Muscle layer of duodenum (tissue), 2 donors: ENCODE results near the gene CXCL17.
A peak's percentile ranks its signal among the peaks of the same experiment; 100 is the strongest.

Source experiments
- H3K27ac ChIP-seq: one replicate; pipeline ENCODE4 v1.7.0; 2013; ENCODE audit warnings: mild to moderate bottlenecking, low read length
- H3K27me3 ChIP-seq: one replicate; pipeline ENCODE4 v1.7.0; 2013; ENCODE audit warnings: low read depth, mild to moderate bottlenecking, control low read depth, low read length
- H3K36me3 ChIP-seq, 2 donors: one replicate each; pipeline ENCODE4 v1.7.0; 2013; ENCODE audit warnings: low read length in 2 of 2, control low read depth in 1 of 2, mild to moderate bottlenecking in 1 of 2; ENCODE audit not compliant: insufficient read depth in 2 of 2, control insufficient read depth in 1 of 2
- H3K4me1 ChIP-seq, 2 donors: one replicate each; pipeline ENCODE4 v1.7.0; 2013; ENCODE audit warnings: low read length in 2 of 2, mild to moderate bottlenecking in 2 of 2, control low read depth in 1 of 2, moderate library complexity in 1 of 2; ENCODE audit not compliant: insufficient read depth in 2 of 2, control insufficient read depth in 1 of 2
- H3K4me3 ChIP-seq, 2 donors: one replicate each; pipeline ENCODE4 v1.7.0; 2013; ENCODE audit warnings: low read length in 2 of 2, low read depth in 1 of 2, mild to moderate bottlenecking in 1 of 2
- H3K9me3 ChIP-seq, 2 donors: one replicate each; pipeline ENCODE4 v1.7.0; 2013; ENCODE audit warnings: low read length in 2 of 2, control low read depth in 1 of 2, mild to moderate bottlenecking in 1 of 2; ENCODE audit not compliant: control insufficient read depth in 1 of 2
- donor health status: healthy.

Gene CXCL17

DNA sequence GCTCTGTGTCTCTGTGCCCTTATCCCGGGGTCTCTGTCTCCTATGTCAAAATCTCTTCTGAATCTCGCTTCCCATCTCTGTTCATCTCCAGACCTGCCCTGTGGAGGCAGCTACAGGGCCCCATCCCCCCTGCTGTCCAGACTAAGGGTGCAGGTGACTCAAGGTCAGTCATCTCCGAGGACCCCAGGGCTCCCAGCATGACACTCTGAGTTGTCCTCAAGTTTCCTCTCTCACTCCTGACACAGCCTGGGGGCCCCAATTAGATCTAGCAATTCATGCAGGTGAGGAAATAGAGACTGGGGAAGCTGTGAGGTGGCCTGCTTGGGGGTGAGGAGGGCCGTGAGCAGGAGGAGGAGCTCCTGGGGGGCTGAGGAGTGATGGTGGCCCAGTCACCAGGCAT, 50.6 kb downstream of the CXCL17 start:
- Histone ChIP-seq H3K27me3 (peaks cover 5% of the 10 kb centered on the region), H3K27ac (no peak overlapping the region), H3K4me1 (peaks cover 0 to 12% of the 10 kb centered on the region in 2 donors), H3K4me3 (no peak overlapping the region), H3K9me3 (no peaks in the 10 kb centered on the region), H3K36me3 (no peaks in the 10 kb centered on the region)

DNA sequence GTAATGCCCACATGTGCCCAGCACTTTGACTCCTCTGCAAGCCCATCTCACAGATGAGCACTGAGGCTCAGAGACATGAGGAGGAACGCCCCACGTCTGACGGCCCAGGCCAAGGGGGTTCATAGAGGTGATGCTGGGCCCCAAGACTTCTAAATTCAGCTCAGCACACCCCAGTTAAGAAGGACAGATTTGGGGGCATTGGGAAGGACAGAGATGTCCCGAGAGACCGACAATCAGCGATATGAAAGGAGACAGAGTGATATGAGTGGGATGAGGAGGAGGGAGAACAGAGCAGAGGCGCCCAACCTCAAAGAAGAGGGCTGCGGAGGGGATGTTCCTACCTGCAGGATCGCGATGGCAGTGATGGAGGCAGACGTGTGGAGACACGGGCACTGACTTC, 52.8 kb downstream of the CXCL17 start, which contains the start of gene CNFN:
Gene CNFN, minus strand, starts transcription at position 399 of the 400 bp plus-strand sequence. CDS start 1,260 bp downstream, outside the sequence.
- H3K27me3 ChIP-seq, result peaks cover 5% of the 10 kb centered on the region
- no peak within 1 kb of the TSS for H3K27ac ChIP-seq
- no peaks in the 10 kb centered on the region for H3K36me3 ChIP-seq
- no peak within 1 kb of the TSS for H3K4me3 ChIP-seq
- H3K9me3 ChIP-seq, result no peaks in the 10 kb centered on the region
- peaks cover 0 to 8% of the 10 kb centered on the region in 2 donors for H3K4me1 ChIP-seq

DNA sequence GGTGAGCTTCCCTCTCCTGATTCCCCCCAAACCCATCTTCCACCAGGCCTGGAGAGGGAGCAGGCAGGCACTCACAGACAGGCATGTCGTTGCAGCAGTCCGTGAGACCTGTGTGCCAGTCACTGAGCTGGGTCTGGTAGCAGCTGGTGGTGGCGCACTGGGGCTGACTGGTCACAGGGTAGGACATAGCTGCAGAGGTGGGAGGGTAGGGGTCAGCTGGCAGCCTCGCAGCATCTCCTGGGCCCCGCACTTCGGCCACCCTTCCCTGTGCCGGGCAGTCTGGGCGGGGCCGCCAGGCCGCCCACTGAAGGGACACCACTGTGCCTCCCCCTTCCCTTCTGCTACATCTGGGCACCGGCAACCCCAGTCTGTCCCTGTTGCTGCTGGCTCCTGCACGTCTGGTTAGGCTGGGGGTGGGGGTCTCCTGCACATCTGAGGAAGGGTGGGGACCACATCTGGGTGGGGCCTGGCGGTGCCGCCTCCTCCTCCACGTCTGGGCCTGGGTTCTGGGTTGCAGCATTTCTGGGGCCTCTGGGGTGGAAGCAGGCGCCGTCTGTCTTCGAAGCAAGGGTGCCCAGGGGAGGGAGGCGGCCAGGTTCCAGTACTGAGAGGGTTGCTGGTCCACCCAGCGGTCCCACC, 53.8 kb downstream of the CXCL17 start:
- Histone ChIP-seq H3K27ac (no peak overlapping the region), H3K4me3 (no peak overlapping the region), H3K4me1 (peaks cover 0 to 8% of the 10 kb centered on the region in 2 donors), H3K36me3 (no peaks in the 10 kb centered on the region), H3K9me3 (no peaks in the 10 kb centered on the region), H3K27me3 (peaks cover 5% of the 10 kb centered on the region)

DNA sequence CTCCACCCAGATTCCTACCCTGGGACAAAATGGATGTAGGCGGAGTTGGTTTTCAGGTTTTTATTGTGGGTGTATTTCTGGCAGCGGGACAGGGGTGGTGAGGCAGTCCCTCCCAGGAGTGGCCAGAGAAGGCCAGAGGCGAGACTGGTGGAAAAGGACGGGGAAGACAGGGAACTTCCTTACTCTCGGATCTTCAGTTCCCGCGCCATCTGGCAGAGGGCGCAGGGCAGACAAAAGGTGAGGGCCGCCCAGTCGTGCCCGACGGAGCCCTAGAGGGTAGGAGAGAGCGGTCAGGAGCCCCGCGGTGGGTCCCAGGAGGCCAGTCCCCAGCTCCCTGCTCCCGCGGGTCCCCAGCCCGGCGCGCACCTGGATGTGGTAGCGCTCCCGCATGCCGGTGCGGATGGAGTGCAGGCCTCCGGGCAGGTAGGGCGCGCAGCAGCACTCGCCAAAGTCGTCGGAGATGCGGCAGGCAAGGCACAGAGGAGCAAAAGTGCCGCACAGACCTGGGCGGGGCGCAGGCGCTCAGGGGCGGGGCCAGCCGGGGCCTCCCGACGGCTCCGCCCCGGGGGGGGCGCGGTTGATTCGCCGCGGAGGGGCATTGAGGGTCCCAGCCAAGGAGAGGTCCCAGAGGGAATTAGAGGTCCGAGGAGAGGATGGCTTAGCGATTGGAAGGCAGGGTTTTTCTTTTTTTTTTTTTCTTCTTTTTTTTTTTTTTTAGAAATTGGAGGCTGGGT, 55.6 kb downstream of the CXCL17 start:
- no peaks in the 10 kb centered on the region for H3K36me3 ChIP-seq
- peaks cover 6% of the 10 kb centered on the region for H3K27me3 ChIP-seq
- H3K27ac ChIP-seq, result no peak overlapping the region
- H3K4me1 ChIP-seq, result peaks cover 0 to 8% of the 10 kb centered on the region in 2 donors
- H3K9me3 ChIP-seq, result no peaks in the 10 kb centered on the region
- H3K4me3 ChIP-seq, result peak overlapping the region; percentile 37 to 58

DNA sequence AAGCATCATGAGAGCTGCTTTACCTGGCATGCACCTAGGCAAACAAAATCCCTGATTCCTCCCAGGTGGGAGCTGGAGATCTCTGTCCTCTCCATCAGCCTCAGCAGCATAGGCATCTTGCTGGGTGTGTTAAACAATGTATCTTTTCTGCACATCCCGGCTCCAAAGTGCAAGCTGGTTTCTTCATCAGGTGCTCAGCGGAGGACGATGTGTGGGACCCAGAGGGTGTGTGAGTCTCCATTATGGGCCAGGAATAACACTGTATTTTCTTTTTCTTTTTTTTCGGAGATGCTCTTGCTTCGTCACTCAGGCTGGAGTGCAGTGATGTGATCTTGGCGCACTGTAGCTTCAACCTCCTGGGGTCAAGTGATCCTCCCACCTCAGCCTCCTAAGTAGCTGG, 62.6 kb downstream of the CXCL17 start:
- peaks cover 0 to 18% of the 10 kb centered on the region in 2 donors for H3K36me3 ChIP-seq
- H3K27ac ChIP-seq, result no peak overlapping the region
- H3K27me3 ChIP-seq, result peaks cover 5% of the 10 kb centered on the region
- H3K4me1 ChIP-seq, result no peaks in the 10 kb centered on the region
- no peak overlapping the region for H3K4me3 ChIP-seq
- no peaks in the 10 kb centered on the region for H3K9me3 ChIP-seq
